Right lobe of liver (tissue), 4 donors: ENCODE measurements around the gene UPF1.

Experiments
- POLR2A ChIP-seq: fragments of 450-650 bp; IDR thresholded peaks from one replicate; pipeline ENCODE4 v1.6.1; 2017; ENCODE audit warnings: antibody characterized with exemption, mild to moderate bottlenecking
- TF ChIP-seq, protein P1 (sequence below), 4 donors: fragments of 200-600 bp in 3 of 4; fragments of 450-650 bp in 1 of 4; IDR thresholded peaks; one replicate each; pipeline versions ENCODE4 v1.5.1 to v1.8.0; 2016 to 2022; ENCODE audit warnings: antibody characterized with exemption in 4 of 4, mild to moderate bottlenecking in 2 of 4
- donor health status: DM: no; HTN: no; CAD: no.
- donor health status: DM: no; HTN: no; CAD: no.
- donor health status: DM: no; HTN: yes; CAD: no.

- TF ChIP-seq, protein P1, sequence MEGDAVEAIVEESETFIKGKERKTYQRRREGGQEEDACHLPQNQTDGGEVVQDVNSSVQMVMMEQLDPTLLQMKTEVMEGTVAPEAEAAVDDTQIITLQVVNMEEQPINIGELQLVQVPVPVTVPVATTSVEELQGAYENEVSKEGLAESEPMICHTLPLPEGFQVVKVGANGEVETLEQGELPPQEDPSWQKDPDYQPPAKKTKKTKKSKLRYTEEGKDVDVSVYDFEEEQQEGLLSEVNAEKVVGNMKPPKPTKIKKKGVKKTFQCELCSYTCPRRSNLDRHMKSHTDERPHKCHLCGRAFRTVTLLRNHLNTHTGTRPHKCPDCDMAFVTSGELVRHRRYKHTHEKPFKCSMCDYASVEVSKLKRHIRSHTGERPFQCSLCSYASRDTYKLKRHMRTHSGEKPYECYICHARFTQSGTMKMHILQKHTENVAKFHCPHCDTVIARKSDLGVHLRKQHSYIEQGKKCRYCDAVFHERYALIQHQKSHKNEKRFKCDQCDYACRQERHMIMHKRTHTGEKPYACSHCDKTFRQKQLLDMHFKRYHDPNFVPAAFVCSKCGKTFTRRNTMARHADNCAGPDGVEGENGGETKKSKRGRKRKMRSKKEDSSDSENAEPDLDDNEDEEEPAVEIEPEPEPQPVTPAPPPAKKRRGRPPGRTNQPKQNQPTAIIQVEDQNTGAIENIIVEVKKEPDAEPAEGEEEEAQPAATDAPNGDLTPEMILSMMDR (IDR thresholded peaks at IDR 0.05): no peak
- no peak for TF ChIP-seq POLR2A
Measured at GRCh38 chr19:18901491-18901890, 69.7 kb downstream of the UPF1 start.
